Activated naive CD8-positive, alpha-beta T cell (primary cell): ENCODE data around the gene SLC17A9.
A peak's percentile ranks its signal among the peaks of the same experiment; 100 is the strongest.

Experiments used
- H3K27ac Mint-ChIP-seq: one replicate; pipeline ENCODE4 v1.8.0; 2021; ENCODE audit warnings: mixed read lengths
- H3K27me3 Mint-ChIP-seq: one replicate; pipeline ENCODE4 v1.8.0; 2021; ENCODE audit warnings: mixed read lengths
- H3K36me3 Mint-ChIP-seq: one replicate; pipeline ENCODE4 v1.8.0; 2021; ENCODE audit warnings: mixed read lengths
- H3K4me1 Mint-ChIP-seq: one replicate; pipeline ENCODE4 v1.8.0; 2021; ENCODE audit warnings: low read depth, mixed read lengths
- H3K4me3 Mint-ChIP-seq: one replicate; pipeline ENCODE4 v1.8.0; 2021; ENCODE audit warnings: mild to moderate bottlenecking, mixed read lengths
- H3K9me3 Mint-ChIP-seq: one replicate; pipeline ENCODE4 v1.8.0; 2021; ENCODE audit warnings: low read depth, mixed read lengths

The SLC17A9 gene

GRCh38 chr20:62984666-62985443, 32.3 kb downstream of the SLC17A9 start:
- H3K4me1 Mint-ChIP-seq: peaks cover 25% of the 10 kb centered on the region

GRCh38 chr20:62985444-62985778, 32.9 kb downstream of the SLC17A9 start:
- Mint-ChIP-seq H3K27me3 (peaks cover 2% of the 10 kb centered on the region), H3K4me1 (peaks cover 21% of the 10 kb centered on the region), H3K36me3 (no peaks in the 10 kb centered on the region), H3K27ac (no peak overlapping the region), H3K4me3 (no peak overlapping the region), H3K9me3 (no peaks in the 10 kb centered on the region)

More at GRCh38 chr20:62984666-62985443, 32.3 kb downstream of the SLC17A9 start:
- H3K9me3 Mint-ChIP-seq: no peaks in the 10 kb centered on the region
- H3K27me3 Mint-ChIP-seq: peaks cover 3% of the 10 kb centered on the region
- no peaks in the 10 kb centered on the region for H3K36me3 Mint-ChIP-seq
- no peak overlapping the region for H3K27ac Mint-ChIP-seq
- no peak overlapping the region for H3K4me3 Mint-ChIP-seq

- Mint-ChIP-seq H3K4me1 (peaks cover 15% of the 10 kb centered on the region), H3K9me3 (no peaks in the 10 kb centered on the region), H3K27me3 (no peaks in the 10 kb centered on the region), H3K4me3 (no peak overlapping the region), H3K27ac (no peak overlapping the region), H3K36me3 (no peaks in the 10 kb centered on the region)
Measured at GRCh38 chr20:62986257-62986800, 33.8 kb downstream of the SLC17A9 start.

GRCh38 chr20:62987114-62987513, 34.6 kb downstream of the SLC17A9 start:
- Mint-ChIP-seq H3K27ac (no peak overlapping the region), H3K4me3 (no peak overlapping the region), H3K9me3 (no peaks in the 10 kb centered on the region), H3K27me3 (no peaks in the 10 kb centered on the region), H3K36me3 (no peaks in the 10 kb centered on the region), H3K4me1 (peaks cover 10% of the 10 kb centered on the region)

- H3K36me3 Mint-ChIP-seq: no peaks in the 10 kb centered on the region
- H3K4me3 Mint-ChIP-seq: peak overlapping the region; percentile 79
- H3K27ac Mint-ChIP-seq: peak overlapping the region; percentile 58
- peaks cover 5% of the 10 kb centered on the region for H3K4me1 Mint-ChIP-seq
- H3K27me3 Mint-ChIP-seq: no peaks in the 10 kb centered on the region
- H3K9me3 Mint-ChIP-seq: no peaks in the 10 kb centered on the region
Measured at GRCh38 chr20:62989201-62989601, 36.7 kb downstream of the SLC17A9 start.

GRCh38 chr20:62990306-62990825, 37.9 kb downstream of the SLC17A9 start:
- Mint-ChIP-seq H3K9me3 (no peaks in the 10 kb centered on the region), H3K4me1 (peaks cover 5% of the 10 kb centered on the region), H3K36me3 (no peaks in the 10 kb centered on the region), H3K27me3 (no peaks in the 10 kb centered on the region), H3K27ac (no peak overlapping the region), H3K4me3 (no peak overlapping the region)

- Mint-ChIP-seq H3K27ac (no peak overlapping the region), H3K9me3 (no peaks in the 10 kb centered on the region), H3K27me3 (no peaks in the 10 kb centered on the region), H3K4me1 (peaks cover 5% of the 10 kb centered on the region), H3K36me3 (no peaks in the 10 kb centered on the region), H3K4me3 (no peak overlapping the region)
Measured at GRCh38 chr20:62991196-62991807, 38.8 kb downstream of the SLC17A9 start.

GRCh38 chr20:62991863-62992262, 39.4 kb downstream of the SLC17A9 start:
- Mint-ChIP-seq H3K36me3 (no peaks in the 10 kb centered on the region), H3K9me3 (no peaks in the 10 kb centered on the region), H3K27ac (no peak overlapping the region), H3K4me1 (peaks cover 5% of the 10 kb centered on the region), H3K27me3 (no peaks in the 10 kb centered on the region), H3K4me3 (no peak overlapping the region)

GRCh38 chr20:62993856-62994494, 41.5 kb downstream of the SLC17A9 start:
- H3K36me3 Mint-ChIP-seq: no peaks in the 10 kb centered on the region
- H3K9me3 Mint-ChIP-seq: no peaks in the 10 kb centered on the region
- H3K27me3 Mint-ChIP-seq: peaks cover 7% of the 10 kb centered on the region
- no peak overlapping the region for H3K27ac Mint-ChIP-seq
- H3K4me3 Mint-ChIP-seq: no peak overlapping the region
- H3K4me1 Mint-ChIP-seq: peaks cover 5% of the 10 kb centered on the region

- Mint-ChIP-seq H3K27ac (no peak overlapping the region), H3K4me3 (no peak overlapping the region)
Measured at GRCh38 chr20:62994869-62995281, 42.4 kb downstream of the SLC17A9 start.

GRCh38 chr20:62995481-62995880, 43.0 kb downstream of the SLC17A9 start:
- Mint-ChIP-seq H3K4me1 (no peaks in the 10 kb centered on the region), H3K27me3 (peaks cover 7% of the 10 kb centered on the region), H3K27ac (no peak overlapping the region), H3K9me3 (no peaks in the 10 kb centered on the region), H3K4me3 (no peak overlapping the region), H3K36me3 (no peaks in the 10 kb centered on the region)

More at GRCh38 chr20:62994869-62995281, 42.4 kb downstream of the SLC17A9 start:
- no peaks in the 10 kb centered on the region for H3K9me3 Mint-ChIP-seq
- H3K4me1 Mint-ChIP-seq: no peaks in the 10 kb centered on the region
- peaks cover 7% of the 10 kb centered on the region for H3K27me3 Mint-ChIP-seq
- H3K36me3 Mint-ChIP-seq: no peaks in the 10 kb centered on the region

- no peak overlapping the region for H3K4me3 Mint-ChIP-seq
- no peaks in the 10 kb centered on the region for H3K36me3 Mint-ChIP-seq
- no peaks in the 10 kb centered on the region for H3K4me1 Mint-ChIP-seq
- H3K27me3 Mint-ChIP-seq: peaks cover 7% of the 10 kb centered on the region
- no peaks in the 10 kb centered on the region for H3K9me3 Mint-ChIP-seq
- no peak overlapping the region for H3K27ac Mint-ChIP-seq
Measured at GRCh38 chr20:62995898-62996595, 43.5 kb downstream of the SLC17A9 start.

GRCh38 chr20:62996596-62996982, 44.1 kb downstream of the SLC17A9 start:
- Mint-ChIP-seq H3K9me3 (no peaks in the 10 kb centered on the region), H3K4me1 (no peaks in the 10 kb centered on the region), H3K36me3 (no peaks in the 10 kb centered on the region), H3K27me3 (peaks cover 11% of the 10 kb centered on the region), H3K4me3 (no peak overlapping the region), H3K27ac (no peak overlapping the region)

GRCh38 chr20:62997417-62998035, 45.0 kb downstream of the SLC17A9 start:
- Mint-ChIP-seq H3K27me3 (peaks cover 13% of the 10 kb centered on the region), H3K27ac (no peak overlapping the region), H3K9me3 (no peaks in the 10 kb centered on the region), H3K4me3 (no peak overlapping the region), H3K4me1 (no peaks in the 10 kb centered on the region), H3K36me3 (no peaks in the 10 kb centered on the region)
